HG03175 (cell line): Measurements from ENCODE around the gene CACNA1H.
"Not testable (repeated sequence)": the region's sequence is repeated elsewhere in the genome, so short reads cannot be mapped to it uniquely, and the experiment has no call there.

Experiments used
- ATAC-seq: cut with Tn5 transposase; IDR thresholded peaks from one replicate; pipeline ENCODE4 v1.9.1; 2021; ENCODE audit warnings: mild to moderate bottlenecking, moderate library complexity; ENCODE audit not compliant: unreplicated experiment

Gene CACNA1H

DNA sequence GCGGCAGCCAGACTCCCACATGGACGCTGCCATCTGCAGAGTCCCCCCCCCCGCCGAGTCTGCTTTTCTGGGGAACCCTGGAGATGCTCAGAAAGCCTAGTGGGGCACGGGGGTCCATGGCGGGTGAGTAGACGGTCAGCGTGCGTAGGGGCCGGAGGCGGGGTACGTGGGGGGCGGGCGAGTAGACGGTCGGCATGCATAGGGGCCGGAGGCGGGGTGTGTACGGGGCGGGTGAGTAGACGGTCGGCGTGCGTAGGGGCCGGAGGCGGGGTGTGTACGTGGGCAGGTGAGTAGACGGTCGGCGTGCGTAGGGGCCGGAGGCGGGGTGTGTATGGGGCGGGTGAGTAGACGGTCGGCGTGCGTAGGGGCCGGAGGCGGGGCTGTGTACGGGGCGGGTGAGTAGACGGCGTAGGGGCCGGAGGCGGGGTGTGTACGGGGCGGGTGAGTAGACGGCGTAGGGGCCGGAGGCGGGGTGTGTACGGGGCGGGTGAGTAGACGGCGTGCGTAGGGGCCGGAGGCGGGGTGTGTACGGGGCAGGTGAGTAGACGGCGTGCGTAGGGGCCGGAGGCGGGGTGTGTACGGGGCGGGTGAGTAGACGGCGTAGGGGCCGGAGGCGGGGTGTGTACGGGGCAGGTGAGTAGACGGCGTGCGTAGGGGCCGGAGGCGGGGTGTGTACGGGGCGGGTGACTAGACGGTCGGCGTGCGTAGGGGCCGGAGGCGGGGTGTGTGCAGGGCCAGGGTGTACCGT, 32.7 kb downstream of the CACNA1H start:
- not testable (repeated sequence) for ATAC-seq

DNA sequence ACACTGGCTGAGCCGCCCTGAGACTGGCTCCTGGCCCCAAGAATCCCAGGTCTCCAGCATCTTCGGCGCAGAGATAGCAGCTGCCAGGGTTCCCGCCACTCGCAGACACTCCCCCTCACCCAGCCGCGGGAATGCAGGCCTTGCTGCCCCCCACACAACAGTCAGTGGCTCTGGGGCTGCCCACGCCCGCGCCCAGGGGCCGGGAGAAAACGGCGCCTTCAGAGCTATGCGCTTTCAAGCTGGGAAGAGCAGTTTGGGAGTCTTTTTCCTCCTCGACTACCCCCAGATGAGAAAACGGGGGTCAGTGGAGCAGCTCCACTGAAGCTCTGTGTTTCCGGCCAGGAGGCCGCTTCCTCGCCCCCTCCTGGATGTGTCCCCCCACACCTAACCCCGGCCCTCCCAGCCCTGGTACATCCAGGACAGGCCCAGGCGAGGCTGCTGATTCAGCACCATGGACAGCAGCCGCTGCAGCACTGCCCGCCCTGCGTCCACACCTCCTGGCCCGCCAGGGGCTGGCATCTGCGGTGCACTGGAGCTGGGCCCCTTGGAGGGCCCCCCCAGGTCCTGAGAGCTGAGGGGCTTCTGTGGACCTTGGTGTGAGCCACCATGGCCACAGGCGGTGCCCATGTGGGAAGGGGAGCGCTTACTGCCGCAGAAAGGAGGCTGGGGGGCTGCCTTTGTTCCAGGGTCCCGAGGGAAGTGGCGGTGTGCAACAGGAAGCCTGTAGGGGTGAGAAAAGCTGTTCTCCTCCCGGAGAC, 35.7 kb downstream of the CACNA1H start:
- no peak for ATAC-seq

DNA sequence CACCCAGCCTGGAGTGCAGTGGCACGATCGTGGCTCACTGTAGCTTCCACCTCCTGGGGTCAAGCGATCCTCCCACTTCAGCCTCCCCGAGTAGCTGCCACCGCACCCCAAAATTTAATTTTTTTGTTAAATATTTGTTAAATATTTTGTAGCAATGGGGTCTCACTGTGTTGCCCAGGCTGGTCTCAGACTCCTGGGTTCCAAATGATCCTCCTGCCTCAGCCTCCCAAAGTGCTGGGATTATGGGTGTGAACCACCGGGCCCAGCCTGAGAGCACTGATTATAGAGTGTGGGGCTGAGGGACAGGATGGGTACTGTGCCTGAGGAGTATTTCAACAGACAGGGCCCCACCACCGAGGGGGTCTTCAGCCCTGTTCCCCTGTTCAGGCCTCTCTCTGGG, 36.5 kb downstream of the CACNA1H start:
- no peak for ATAC-seq

DNA sequence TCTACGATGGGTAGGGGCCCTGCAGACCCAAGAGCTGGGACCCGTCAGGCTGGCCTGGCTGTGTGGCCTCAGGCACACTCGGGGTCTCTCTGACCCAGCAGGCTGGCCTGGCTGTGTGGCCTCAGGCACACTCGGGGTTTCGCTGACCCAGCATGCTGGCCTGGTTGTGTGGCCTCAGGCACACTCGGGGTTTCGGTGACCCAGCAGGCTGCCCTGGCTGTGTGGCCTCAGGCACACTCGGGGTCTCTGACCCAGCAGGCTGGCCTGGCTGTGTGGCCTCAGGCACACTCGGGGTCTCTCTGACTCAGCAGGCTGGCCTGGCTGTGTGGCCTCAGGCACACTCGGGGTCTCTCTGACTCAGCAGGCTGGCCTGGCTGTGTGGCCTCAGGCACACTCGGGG, 37.9 kb downstream of the CACNA1H start:
- not testable (repeated sequence) for ATAC-seq

DNA sequence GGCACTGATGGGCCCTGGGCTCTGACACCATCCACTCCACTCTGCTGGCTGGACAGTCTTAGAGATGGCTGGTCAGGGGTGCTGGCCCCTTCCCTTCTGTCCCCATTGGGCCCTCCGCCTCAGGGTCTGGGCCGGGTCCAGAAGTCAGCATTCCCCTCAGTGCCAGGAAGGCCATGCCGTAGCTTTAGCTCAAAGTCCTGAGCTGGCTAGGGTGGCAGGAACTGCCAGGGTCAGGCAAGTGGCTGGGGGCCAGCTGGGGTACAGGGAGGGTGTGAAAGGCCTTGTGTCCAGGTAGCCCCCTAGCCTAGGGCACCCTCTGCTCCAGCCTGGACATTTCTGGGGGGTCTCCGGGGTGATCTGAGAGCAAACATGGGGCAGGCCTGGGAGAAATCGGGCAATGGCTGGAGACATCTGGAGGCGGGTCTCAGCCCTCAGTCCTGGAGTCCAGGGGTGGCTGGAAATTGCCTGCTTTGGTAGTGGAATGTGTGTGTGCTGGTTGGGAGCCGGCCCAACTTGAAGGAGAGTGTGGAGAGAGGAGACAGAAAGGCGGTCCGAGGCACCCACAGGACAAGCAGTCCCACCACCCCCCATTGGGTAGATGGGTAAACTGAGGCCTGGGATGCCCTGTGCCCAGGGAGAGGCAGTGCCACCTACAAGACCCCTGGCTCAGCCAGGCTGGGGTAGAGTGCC, 39.6 kb downstream of the CACNA1H start:
- no peak for ATAC-seq

DNA sequence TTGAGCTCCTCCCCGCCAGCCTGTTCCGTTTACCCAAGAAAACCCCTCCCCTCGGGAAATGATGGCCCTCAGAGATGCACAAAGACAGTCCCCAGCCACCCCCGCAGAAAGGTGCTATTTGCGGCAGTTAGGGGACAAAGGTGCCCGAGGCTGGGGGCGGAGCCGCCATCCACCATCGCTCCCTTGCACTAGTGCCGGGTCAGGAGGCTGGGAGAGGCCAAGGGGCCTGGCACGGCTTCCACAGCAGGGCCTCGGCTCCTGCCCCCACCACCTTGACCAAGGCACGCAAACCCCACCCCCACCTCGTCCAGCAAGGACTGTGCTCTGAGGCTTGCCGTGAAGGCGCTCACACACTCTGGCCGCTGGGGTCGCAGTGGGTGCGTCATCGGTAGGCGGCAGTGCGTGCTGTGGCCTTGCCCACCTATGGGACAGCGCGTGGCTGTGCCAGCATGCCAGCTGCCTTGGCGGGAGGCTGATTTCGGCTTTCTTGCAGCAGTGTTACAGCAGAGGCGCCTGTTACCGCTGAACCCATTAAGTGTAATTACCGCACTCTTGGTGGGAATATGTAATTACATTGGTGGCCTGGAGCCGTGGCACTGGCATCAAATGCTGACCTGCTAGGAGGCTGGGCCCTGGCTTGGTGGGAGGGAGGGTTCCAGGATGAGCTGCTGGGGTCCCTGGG, 40.4 kb downstream of the CACNA1H start:
- no peak for ATAC-seq

DNA sequence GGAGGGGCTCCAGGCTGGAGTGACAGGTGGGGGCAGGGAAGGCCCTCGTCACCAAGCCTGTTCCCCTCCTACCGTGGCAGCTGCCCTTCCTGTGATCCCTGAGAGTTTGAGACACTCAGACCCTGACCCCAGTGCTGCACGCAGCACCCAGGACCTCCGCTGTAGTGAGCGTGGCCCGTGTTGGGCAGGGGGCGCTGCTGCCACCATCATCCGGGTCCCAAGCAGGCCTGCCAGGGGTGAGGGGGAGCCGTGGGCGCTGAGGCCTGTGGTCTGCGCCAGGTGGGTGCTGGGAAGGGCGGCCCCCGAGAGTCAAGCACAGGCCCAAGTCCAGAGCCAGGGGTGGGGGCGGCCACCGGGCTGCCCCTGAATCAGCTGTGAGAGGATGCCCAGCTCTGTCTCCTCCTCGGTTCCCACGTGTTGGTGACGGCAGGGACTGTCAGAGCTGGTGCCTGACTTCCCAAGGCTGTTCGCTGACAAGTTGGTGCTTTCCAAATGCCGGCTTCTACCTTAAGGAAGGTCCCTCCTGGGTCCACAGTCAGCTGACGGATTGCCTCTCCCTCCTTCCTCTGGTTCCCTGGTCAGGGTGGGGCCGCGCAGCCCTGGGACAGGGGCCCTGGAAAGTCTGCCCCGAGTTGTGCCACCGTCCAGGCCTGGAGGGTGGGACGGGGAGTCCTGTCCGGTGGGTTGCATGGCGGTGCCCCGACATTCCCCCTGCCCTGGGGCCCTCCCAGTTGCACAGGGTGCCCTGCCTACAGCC, 41.1 kb downstream of the CACNA1H start:
- ATAC-seq = no peak

DNA sequence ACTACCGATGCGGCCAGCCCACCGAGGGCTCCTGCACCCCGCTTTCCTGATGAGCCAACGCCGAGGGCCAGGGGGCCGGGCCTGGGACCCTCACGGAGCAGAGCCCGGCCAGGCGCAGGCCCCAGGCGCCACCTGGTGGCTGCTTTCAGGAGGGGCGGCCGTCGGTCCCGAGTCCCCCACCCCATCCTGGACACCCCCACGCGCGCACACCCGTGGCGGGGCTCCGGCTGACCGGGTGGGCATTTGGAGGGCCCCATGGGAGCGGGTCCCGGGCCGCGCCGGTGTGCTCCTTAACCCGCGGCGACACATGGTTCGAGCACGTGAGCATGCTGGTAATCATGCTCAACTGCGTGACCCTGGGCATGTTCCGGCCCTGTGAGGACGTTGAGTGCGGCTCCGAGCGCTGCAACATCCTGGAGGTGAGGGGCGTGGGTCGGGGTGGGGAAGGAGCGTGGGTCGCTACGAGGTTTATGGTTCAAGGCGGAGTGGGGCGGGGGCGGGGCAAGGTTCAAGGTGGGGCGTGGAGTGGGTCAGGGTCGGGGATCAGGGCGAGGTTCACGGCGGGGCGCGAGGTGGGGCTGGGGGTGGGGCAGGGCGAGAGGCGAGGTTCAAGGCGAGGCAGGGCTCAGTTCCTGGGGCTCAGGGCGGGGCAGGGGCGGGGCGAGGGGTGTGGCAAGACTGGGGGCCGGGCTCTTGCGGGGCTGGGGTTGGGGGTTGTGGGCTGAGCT, 41.9 kb downstream of the CACNA1H start:
- no peak for ATAC-seq

DNA sequence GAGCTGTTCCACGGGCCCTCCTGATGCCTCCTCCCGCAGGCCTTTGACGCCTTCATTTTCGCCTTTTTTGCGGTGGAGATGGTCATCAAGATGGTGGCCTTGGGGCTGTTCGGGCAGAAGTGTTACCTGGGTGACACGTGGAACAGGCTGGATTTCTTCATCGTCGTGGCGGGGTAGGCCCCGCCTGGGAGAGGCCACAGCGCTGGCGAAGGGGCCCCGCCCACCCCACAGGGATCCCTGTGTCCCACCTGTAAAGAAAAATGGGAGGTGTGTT, 42.4 kb downstream of the CACNA1H start:
- ATAC-seq = no peak

DNA sequence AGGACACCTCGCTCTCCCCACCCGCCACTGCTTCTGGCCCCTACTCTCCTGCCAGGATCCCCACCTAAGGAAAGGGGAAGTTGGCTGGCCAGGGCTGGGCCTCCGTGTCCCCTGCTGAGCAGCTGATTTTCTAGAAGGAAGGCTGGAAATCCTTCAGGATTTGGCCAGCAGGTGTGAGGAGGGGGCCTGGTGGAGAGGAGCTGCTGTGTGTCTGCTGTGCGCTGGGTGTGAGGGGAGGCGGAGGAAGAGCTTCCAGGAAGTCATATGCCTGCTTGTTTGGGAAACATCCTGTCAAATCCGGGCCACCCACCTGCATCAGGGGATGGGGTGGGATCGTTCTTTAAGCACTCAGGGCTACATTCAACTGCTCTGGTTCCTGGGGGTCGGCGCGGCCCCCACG, 43.6 kb downstream of the CACNA1H start:
- no peak for ATAC-seq

DNA sequence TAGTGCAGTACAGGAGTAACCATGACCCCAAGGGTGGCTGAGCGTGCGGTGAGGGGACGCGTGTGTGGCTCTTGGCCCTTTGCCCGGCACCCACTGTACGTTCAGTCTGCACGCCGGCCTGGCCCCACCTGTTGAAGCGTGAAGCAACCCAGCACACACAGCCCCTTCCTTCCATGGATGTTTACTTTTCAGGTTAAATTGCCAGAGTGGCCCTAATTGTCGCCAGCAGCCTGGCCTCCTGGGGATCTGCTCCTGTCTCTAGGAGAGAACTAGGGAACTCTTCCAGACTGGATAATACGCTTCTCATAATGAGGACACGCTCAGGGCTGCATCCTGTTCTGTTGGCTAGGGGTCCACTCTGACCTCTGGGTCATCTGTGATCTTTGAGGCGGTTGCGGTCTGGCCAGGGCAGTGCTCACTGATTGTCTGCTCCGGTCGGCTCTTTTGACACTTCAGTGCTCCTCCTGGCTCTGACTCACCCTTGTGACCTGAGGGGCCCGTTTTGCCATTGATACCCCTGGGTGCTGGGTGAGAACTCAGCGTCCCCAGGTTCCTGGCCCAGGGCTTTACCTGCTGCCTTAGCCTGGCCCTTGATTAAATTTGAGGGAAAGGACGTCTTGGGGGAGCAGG, 44.4 kb downstream of the CACNA1H start:
- ATAC-seq = no peak

DNA sequence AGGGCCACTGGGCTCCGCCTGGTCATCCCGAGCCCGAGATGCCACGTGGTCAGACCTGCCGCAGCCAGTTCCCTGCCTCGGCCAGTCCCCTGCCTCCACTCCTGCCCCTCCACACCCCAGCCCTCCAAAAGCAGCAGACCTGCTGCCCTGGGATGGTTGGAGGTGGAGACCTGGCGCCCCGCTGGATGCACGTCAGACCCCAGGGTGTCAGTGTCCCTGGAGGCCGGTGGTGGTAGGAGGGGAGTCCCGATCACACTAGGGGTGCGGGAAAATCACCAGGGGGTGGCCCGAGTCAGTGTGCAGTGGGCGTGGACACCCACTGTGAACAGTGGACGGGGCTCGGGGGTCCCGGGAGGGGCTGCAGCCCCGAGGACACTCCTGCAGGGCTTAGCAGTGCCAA, 45.3 kb downstream of the CACNA1H start:
- no peak for ATAC-seq

DNA sequence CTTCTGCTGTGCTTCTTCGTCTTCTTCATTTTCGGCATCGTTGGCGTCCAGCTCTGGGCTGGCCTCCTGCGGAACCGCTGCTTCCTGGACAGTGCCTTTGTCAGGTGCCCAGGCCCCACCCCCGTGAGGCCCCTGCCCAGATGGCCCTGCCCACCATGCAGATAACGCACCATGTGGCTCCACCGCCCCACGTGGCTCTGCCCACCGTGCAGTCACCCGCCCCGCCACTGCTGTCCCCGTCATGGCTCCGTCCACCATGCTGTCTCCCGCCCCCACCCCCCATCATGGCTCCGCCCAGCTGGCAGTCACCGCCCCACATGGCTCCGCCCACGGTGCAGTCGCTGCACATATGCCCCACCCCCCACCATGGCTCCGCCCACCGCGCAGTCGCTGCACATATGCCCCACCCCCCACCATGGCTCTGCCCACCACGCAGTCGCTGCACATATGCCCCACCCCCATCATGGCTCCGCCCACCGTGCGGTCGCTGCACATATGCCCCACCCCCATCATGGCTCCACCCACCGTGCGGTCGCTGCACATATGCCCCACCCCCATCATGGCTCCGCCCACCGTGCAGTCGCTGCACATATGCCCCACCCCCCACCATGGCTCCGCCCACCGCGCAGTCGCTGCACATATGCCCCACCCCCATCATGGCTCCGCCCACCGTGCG, 45.9 kb downstream of the CACNA1H start:
- not testable (repeated sequence) for ATAC-seq

DNA sequence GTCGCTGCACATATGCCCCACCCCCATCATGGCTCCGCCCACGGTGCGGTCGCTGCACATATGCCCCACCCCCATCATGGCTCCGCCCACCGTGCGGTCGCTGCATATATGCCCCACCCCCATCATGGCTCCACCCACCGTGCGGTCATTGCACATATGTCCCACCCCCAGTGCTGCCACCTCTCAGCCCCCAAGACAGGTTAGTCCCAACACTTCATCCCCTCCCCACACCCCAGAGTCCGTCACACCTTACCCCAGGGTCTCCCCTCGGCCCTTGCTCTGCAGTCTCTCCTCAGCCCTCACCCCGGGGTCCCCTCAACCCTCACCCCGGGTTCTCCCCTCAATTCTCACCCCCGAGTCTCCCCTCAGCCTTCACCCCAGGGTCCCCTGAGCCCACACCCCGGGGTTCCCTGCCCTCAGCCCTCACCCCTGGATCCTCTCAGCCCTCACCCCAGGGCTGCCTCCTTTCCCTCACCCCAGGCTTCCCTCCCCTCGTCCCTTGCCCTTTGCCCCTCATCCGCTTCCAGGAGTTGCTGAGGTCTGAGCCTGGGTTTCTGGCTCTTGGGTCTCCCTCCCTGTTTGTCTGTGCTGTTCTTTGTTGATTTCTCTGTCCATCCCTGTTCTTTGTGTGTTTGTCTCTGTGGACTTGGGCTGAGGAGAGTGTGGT, 46.6 kb downstream of the CACNA1H start:
- no peak for ATAC-seq

DNA sequence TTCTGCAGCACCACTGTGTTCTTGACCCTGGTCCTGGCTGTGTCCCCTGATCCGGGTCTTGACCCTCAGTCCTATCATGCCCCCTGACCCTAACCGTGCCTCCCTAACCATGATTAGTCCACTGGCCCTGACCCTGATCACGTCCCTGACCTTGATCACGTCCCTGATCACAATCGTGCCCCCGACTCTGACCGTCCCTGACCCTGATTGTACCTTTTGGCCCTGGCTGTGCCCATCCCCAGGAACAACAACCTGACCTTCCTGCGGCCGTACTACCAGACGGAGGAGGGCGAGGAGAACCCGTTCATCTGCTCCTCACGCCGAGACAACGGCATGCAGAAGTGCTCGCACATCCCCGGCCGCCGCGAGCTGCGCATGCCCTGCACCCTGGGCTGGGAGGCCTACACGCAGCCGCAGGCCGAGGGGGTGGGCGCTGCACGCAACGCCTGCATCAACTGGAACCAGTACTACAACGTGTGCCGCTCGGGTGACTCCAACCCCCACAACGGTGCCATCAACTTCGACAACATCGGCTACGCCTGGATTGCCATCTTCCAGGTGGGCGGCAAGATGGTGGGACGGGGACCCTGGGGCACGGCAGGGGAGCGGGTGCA, 47.2 kb downstream of the CACNA1H start:
- no peak for ATAC-seq

DNA sequence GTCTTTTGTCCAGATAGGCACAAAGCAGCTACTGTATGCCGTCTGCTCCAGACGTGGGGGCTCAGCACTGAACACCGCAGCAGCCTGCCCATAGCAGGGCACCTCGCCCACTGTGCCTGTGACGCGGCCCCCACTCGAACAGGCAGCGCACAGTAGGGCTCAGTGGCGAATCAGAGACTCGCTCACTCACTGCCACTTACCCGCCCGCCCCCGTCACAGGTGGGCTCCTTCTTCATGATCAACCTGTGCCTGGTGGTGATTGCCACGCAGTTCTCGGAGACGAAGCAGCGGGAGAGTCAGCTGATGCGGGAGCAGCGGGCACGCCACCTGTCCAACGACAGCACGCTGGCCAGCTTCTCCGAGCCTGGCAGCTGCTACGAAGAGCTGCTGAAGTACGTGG, 48.5 kb downstream of the CACNA1H start:
- no peak for ATAC-seq

DNA sequence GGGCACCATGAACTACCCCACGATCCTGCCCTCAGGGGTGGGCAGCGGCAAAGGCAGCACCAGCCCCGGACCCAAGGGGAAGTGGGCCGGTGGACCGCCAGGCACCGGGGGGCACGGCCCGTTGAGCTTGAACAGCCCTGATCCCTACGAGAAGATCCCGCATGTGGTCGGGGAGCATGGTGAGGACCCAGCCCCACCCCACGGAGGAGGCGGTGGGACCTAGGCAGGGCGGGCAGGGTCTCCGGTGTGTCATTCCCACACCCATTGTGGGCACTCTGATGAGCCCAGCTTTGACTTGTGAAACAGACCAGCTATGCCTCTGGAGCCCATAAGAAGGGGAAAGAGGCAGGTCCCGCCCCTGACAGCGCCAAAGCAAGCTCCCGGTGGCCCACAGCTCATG, 49.4 kb downstream of the CACNA1H start:
- no peak for ATAC-seq

DNA sequence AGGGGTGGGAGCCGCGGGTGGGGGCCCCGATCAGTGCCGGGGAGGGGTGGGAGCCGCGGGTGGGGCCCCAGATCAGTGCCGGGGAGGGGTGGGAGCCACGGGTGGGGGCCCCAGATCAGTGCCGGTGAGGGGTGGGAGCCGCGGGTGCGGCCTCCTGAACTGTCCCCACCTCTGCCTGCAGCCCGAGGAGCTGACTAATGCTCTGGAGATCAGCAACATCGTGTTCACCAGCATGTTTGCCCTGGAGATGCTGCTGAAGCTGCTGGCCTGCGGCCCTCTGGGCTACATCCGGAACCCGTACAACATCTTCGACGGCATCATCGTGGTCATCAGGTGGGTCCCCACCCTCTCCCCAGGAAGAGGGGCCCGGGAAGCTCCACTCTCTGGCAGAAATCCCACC, 52.0 kb downstream of the CACNA1H start:
- ATAC-seq = no peak
